IMR-90 (cell line): ENCODE results near the gene PPM1L. TPM values are rescaled to one million over a fixed set of nuclear protein-coding genes. Genes with fewer than 3 reads are reported as not detected.

Source experiments
- ATAC-seq: fragments of 200-7000 bp; cut with Tn5 transposase; 2 replicates; pipeline ENCODE4 v1.9.1; 2020; ENCODE audit warnings: low read depth, mild to moderate bottlenecking, moderate library complexity
- BruUV-seq: library from RNA; stranded (reverse); fragments of 400-500 nt; replicated peaks from 2 replicates; lab custom pipeline; 2021; lab: Mats Ljungman, UMichigan
- CTCF ChIA-PET: fragments of 300-600 bp; formaldehyde crosslinking; extraction: SDS; loops from one replicate; lab custom pipeline; 2021; ENCODE audit warnings: antibody characterized with exemption; lab: Yijun Ruan, JAX
- POLR2A ChIA-PET: fragments of 300-600 bp; sonication (Branson Sonifier 250); formaldehyde crosslinking; loops from one replicate; lab custom pipeline; 2022; ENCODE audit warnings: antibody characterized with exemption; ENCODE audit not compliant: unreplicated experiment; lab: Charles Lee
- DNase-seq: peaks from one replicate; pipeline ENCODE4 v3.0.0; 2013
- H2AFZ ChIP-seq: replicated peaks from 2 replicates; pipeline ENCODE3; 2013; ENCODE audit warnings: low read length, mild to moderate bottlenecking; ENCODE audit not compliant: poor library complexity
- H2AK5ac ChIP-seq: 2 replicates; pipeline ENCODE4 v1.6.1; 2013; ENCODE audit warnings: low read depth, low read length, inconsistent platforms
- H2AK9ac ChIP-seq: replicated peaks from 2 replicates; pipeline ENCODE3; 2013; ENCODE audit warnings: mild to moderate bottlenecking, low read depth, low read length, moderate library complexity; ENCODE audit not compliant: poor library complexity
- H2BK120ac ChIP-seq: 2 replicates; pipeline ENCODE4 v1.6.1; 2013; ENCODE audit warnings: low read depth, low read length, inconsistent platforms
- H2BK15ac ChIP-seq: 3 replicates; pipeline ENCODE4 v1.6.1; 2013; ENCODE audit warnings: low read depth, low read length, inconsistent platforms
- H2BK20ac ChIP-seq: 2 replicates; pipeline ENCODE4 v1.6.1; 2013; ENCODE audit warnings: low read depth, mild to moderate bottlenecking, inconsistent platforms, low read length, moderate library complexity
- H2BK5ac ChIP-seq: 2 replicates; pipeline ENCODE4 v1.6.1; 2013; ENCODE audit warnings: mild to moderate bottlenecking, low read depth, low read length, inconsistent platforms; ENCODE audit not compliant: poor library complexity, severe bottlenecking
- H3K14ac ChIP-seq: replicated peaks from 2 replicates; pipeline ENCODE4 v1.6.1; 2013; ENCODE audit warnings: low read depth, low read length, inconsistent platforms
- H3K18ac ChIP-seq: 2 replicates; pipeline ENCODE4 v1.6.1; 2013; ENCODE audit warnings: low read depth, low read length, control low read depth
- H3K23ac ChIP-seq: 2 replicates; pipeline ENCODE4 v1.6.1; 2013; ENCODE audit warnings: low read depth, low read length, inconsistent platforms
- H3K27ac ChIP-seq: 2 replicates; pipeline ENCODE4 v1.5.1; 2013; ENCODE audit warnings: mild to moderate bottlenecking, control low read depth, low read length; ENCODE audit not compliant: insufficient read depth
- H3K27me3 ChIP-seq: 2 replicates; pipeline ENCODE4 v1.6.1; 2013; ENCODE audit warnings: low read length; ENCODE audit not compliant: control insufficient read depth, insufficient read depth
- H3K36me3 ChIP-seq: 2 replicates; pipeline ENCODE4 v1.6.1; 2013; ENCODE audit warnings: low read length, mixed read lengths; ENCODE audit not compliant: control insufficient read depth, insufficient read depth
- H3K4ac ChIP-seq: 2 replicates; pipeline ENCODE4 v1.6.1; 2013; ENCODE audit warnings: low read depth, low read length, inconsistent platforms
- H3K4me1 ChIP-seq: 2 replicates; pipeline ENCODE4 v1.6.1; 2013; ENCODE audit warnings: low read length, mixed read lengths; ENCODE audit not compliant: control insufficient read depth, insufficient read depth
- H3K4me2 ChIP-seq: 2 replicates; pipeline ENCODE4 v1.6.1; 2013; ENCODE audit warnings: low read depth, mild to moderate bottlenecking, control low read depth, low read length, moderate library complexity
- H3K4me3 ChIP-seq: 2 replicates; pipeline ENCODE4 v1.5.1; 2013; ENCODE audit warnings: low read depth, mild to moderate bottlenecking, control low read depth, low read length, moderate library complexity; ENCODE audit not compliant: insufficient read depth
- H3K56ac ChIP-seq: 2 replicates; pipeline ENCODE4 v1.6.1; 2013; ENCODE audit warnings: low read length, inconsistent platforms; ENCODE audit not compliant: insufficient read depth; ENCODE audit errors: extremely low read depth
- H3K79me1 ChIP-seq, 2 experiments: 2 replicates each; pipeline ENCODE4 v1.6.1; 2013; ENCODE audit warnings: low read length in 2 of 2, inconsistent platforms in 1 of 2, low read depth in 1 of 2
- H3K9ac ChIP-seq: 2 replicates; pipeline ENCODE4 v1.6.1; 2013; ENCODE audit warnings: low read depth, low read length, control low read depth
- H3K9me1 ChIP-seq: 2 replicates; pipeline ENCODE4 v1.6.1; 2013; ENCODE audit warnings: low read length, inconsistent platforms; ENCODE audit not compliant: insufficient read depth
- H3K9me3 ChIP-seq: 2 replicates; pipeline ENCODE4 v1.6.1; 2013; ENCODE audit warnings: low read length; ENCODE audit not compliant: control insufficient read depth, insufficient read depth
- H4K20me1 ChIP-seq: 2 replicates; pipeline ENCODE4 v1.6.1; 2013; ENCODE audit warnings: low read length, inconsistent platforms; ENCODE audit not compliant: insufficient read depth
- H4K5ac ChIP-seq: 2 replicates; pipeline ENCODE4 v1.6.1; 2013; ENCODE audit warnings: mild to moderate bottlenecking, low read depth, low read length, control low read depth
- H4K8ac ChIP-seq, 2 experiments: 2 replicates each; pipeline ENCODE4 v1.6.1; 2013; ENCODE audit warnings: low read depth in 2 of 2, low read length in 2 of 2, control low read depth in 1 of 2, inconsistent platforms in 1 of 2
- H4K91ac ChIP-seq: 2 replicates; pipeline ENCODE4 v1.6.1; 2013; ENCODE audit warnings: low read depth, low read length, inconsistent platforms; ENCODE audit not compliant: insufficient read depth
- CEBPB ChIP-seq: IDR thresholded peaks from 2 replicates; pipeline ENCODE4 v1.6.1; 2012; ENCODE audit warnings: low read depth, low read length, improper control_type of control experiment
- FOS ChIP-seq: fragments of 150-350 bp; IDR thresholded peaks from 2 replicates; pipeline ENCODE4 v1.6.1; 2016; ENCODE audit warnings: low read depth, low read length
- RAD21 ChIP-seq: IDR thresholded peaks from 2 replicates; pipeline ENCODE4 v1.6.1; 2012; ENCODE audit warnings: low read length, improper control_type of control experiment
- RFX5 ChIP-seq: IDR thresholded peaks from 2 replicates; pipeline ENCODE4 v1.8.0; 2012; ENCODE audit warnings: low read depth, mild to moderate bottlenecking, low read length, moderate library complexity
- dilution Hi-C: fragments of 300-500 bp; cut with HindIII; formaldehyde crosslinking; loops from one replicate; pipeline ENCODE4 v1.14.3; 2018; ENCODE audit warnings: low sequenced_read_pairs; ENCODE audit not compliant: unreplicated experiment
- in situ Hi-C: fragments of 300-500 bp; cut with MboI; formaldehyde crosslinking; loops from 3 replicates; pipeline ENCODE4 v1.14.3; 2019; ENCODE audit warnings: low sequenced_read_pairs, inconsistent platforms, mixed read lengths
- intact Hi-C: fragments of 100-400 bp; cut with micrococcal nuclease; formaldehyde crosslinking; loops from 2 replicates; pipeline ENCODE4 v1.10.0; 2022
- polyA plus RNA-seq, 3 experiments: library from polyadenylated mRNA; depleted of rRNA; stranded (reverse); fragments of >200 nt; gene quantifications; 2 replicates each; pipeline ENCODE4 v1.2.3, GENCODE V29; 2012; ENCODE audit warnings: low replicate concordance in 1 of 3
- total RNA-seq: library from RNA; depleted of rRNA; stranded (reverse); fragments of >200 nt; gene quantifications from 2 replicates; pipeline ENCODE4 v1.2.3, GENCODE V29; 2012

The PPM1L gene
- total and polyA plus RNA-seq, 2 of the 4 experiments (the other 2 are of a cell fraction) = 0.14 to 0.18 TPM

GRCh38 chr3:160780245-160780644 is 24.2 kb downstream of the PPM1L start:
- Histone ChIP-seq H3K4me2 (no peak overlapping the region), H3K4me1 (no peaks in the 10 kb centered on the region), H4K5ac (no peak overlapping the region), H3K9me3 (no peaks in the 10 kb centered on the region), H3K4ac (no peak overlapping the region), H3K56ac (no peak overlapping the region), H3K18ac (no peak overlapping the region), H3K27ac (no peak overlapping the region), H2AFZ (no peak overlapping the region), H2AK9ac (no peak overlapping the region), H3K79me1 (no peaks in the 10 kb centered on the region), H2BK15ac (no peak overlapping the region), H3K27me3 (no peaks in the 10 kb centered on the region), H2AK5ac (no peak overlapping the region), H3K4me3 (no peak overlapping the region), H3K23ac (no peak overlapping the region), H3K36me3 (no peaks in the 10 kb centered on the region), H3K9me1 (no peaks in the 10 kb centered on the region), H4K91ac (no peak overlapping the region), H3K14ac (no peak overlapping the region), H2BK5ac (no peak overlapping the region), H2BK20ac (no peak overlapping the region), H3K9ac (no peak overlapping the region), H4K20me1 (no peaks in the 10 kb centered on the region), H4K8ac (no peak overlapping the region), H2BK120ac (no peak overlapping the region)
- CTCF ChIA-PET = no interaction called here
- POLR2A ChIA-PET = no interaction called here
- ATAC-seq (no peak), DNase-seq (no peak)
- intact Hi-C loops (no loop called here), in situ Hi-C loops (no loop called here), dilution Hi-C loops (no loop called here)
- TF ChIP-seq FOS = no peak
- no peak for TF ChIP-seq RAD21
- no peak for TF ChIP-seq CEBPB
- no peak for TF ChIP-seq RFX5
- BruUV-seq = no TSS peak
